Stimulated activated CD4-positive, alpha-beta T cell treated with anti-CD3 and anti-CD28 coated beads, Interleukin-1b, Interleukin-23, amount 100 ng/mL, for 24 hours (primary cell): ENCODE measurements around the gene EDIL3.
A peak's percentile ranks its signal among the peaks of the same experiment; 100 is the strongest.

Experiments
- DNase-seq, 4 experiments: peaks; one replicate each; pipeline ENCODE4 v3.0.0-alpha.2; 2020; ENCODE audit warnings: low read depth in 4 of 4, low spot score in 1 of 4

EDIL3 gene

GRCh38 chr5:83973925-83974815, 410.5 kb downstream of the EDIL3 start:
- DNase-seq = no peak

GRCh38 chr5:83972909-83973308, 411.8 kb downstream of the EDIL3 start:
- no peak for DNase-seq

- no peak for DNase-seq
Measured at GRCh38 chr5:83972236-83972635, 412.4 kb downstream of the EDIL3 start.

GRCh38 chr5:83967417-83967816, 417.3 kb downstream of the EDIL3 start:
- DNase-seq = no peak

GRCh38 chr5:83965441-83965840, 419.2 kb downstream of the EDIL3 start:
- no peak for DNase-seq

- no peak for DNase-seq
Measured at GRCh38 chr5:83964271-83964670, 420.4 kb downstream of the EDIL3 start.

- DNase-seq = no peak
Measured at GRCh38 chr5:83957188-83957587, 427.5 kb downstream of the EDIL3 start.

- DNase-seq = no peak
Measured at GRCh38 chr5:83956386-83956785, 428.3 kb downstream of the EDIL3 start.

- DNase-seq = no peak
Measured at GRCh38 chr5:83955916-83956315, 428.8 kb downstream of the EDIL3 start.

- DNase-seq = no peak
Measured at GRCh38 chr5:83947763-83948162, 436.9 kb downstream of the EDIL3 start.

- DNase-seq = no peak
Measured at GRCh38 chr5:83946516-83946915, 438.2 kb downstream of the EDIL3 start.

- DNase-seq = no peak
Measured at GRCh38 chr5:83942155-83942554, 442.5 kb downstream of the EDIL3 start.

- DNase-seq = no peak
Measured at GRCh38 chr5:83937837-83938236, 446.8 kb downstream of the EDIL3 start.

- DNase-seq = no peak
Measured at GRCh38 chr5:83931969-83932368, 452.7 kb downstream of the EDIL3 start.

- peak in 3 of 4 experiments; percentile 4 to 17 (median 4) for DNase-seq
Measured at GRCh38 chr5:83927140-83927733, 457.4 kb downstream of the EDIL3 start.

GRCh38 chr5:83925955-83926337, 458.7 kb downstream of the EDIL3 start:
- DNase-seq = no peak

- no peak for DNase-seq
Measured at GRCh38 chr5:83925321-83925954, 459.2 kb downstream of the EDIL3 start.

GRCh38 chr5:83924891-83925290, 459.8 kb downstream of the EDIL3 start:
- no peak for DNase-seq

- no peak for DNase-seq
Measured at GRCh38 chr5:83924171-83924570, 460.5 kb downstream of the EDIL3 start.

GRCh38 chr5:83922699-83923098, 462.0 kb downstream of the EDIL3 start:
- no peak for DNase-seq

- DNase-seq = no peak
Measured at GRCh38 chr5:83921666-83922193, 462.9 kb downstream of the EDIL3 start.
